GM21619 (cell line): ENCODE measurements around the gene LENG9.
"Not testable (repeated sequence)": the region's sequence is repeated elsewhere in the genome, so short reads cannot be mapped to it uniquely, and the experiment has no call there.

Source experiments
- ATAC-seq: cut with Tn5 transposase; IDR thresholded peaks from one replicate; pipeline ENCODE4 v1.9.1; 2021; ENCODE audit not compliant: unreplicated experiment

The LENG9 gene

GRCh38 chr19:54463531-54464043 lies at the start of gene LENG9:
Gene LENG9, minus strand, starts transcription at chr19:54463778. Its CDS starts 252 bp downstream, at chr19:54463526.
- peak; percentile 45 for ATAC-seq

GRCh38 chr19:54509200-54509940 lies 45.8 kb upstream of the LENG9 start:
- ATAC-seq = not testable (repeated sequence)

GRCh38 chr19:54508487-54508886 lies 44.9 kb upstream of the LENG9 start:
- not testable (repeated sequence) for ATAC-seq

- ATAC-seq = no peak
Measured at GRCh38 chr19:54507824-54508223, 44.2 kb upstream of the LENG9 start.

GRCh38 chr19:54507038-54507717 lies 43.6 kb upstream of the LENG9 start:
- ATAC-seq = not testable (repeated sequence)

- ATAC-seq = no peak
Measured at GRCh38 chr19:54506079-54506478, 42.5 kb upstream of the LENG9 start.

GRCh38 chr19:54505542-54505941 lies 42.0 kb upstream of the LENG9 start:
- not testable (repeated sequence) for ATAC-seq

GRCh38 chr19:54502518-54503048 lies 39.0 kb upstream of the LENG9 start, which contains the start of gene LAIR2:
Gene LAIR2, plus strand, starts transcription at chr19:54502831. Its CDS starts 88 bp downstream, at chr19:54502919.
- no peak for ATAC-seq

- not testable (repeated sequence) for ATAC-seq
Measured at GRCh38 chr19:54498451-54498772, 34.8 kb upstream of the LENG9 start.

GRCh38 chr19:54497747-54498450 lies 34.3 kb upstream of the LENG9 start:
- ATAC-seq = not testable (repeated sequence)

GRCh38 chr19:54495284-54495683 lies 31.7 kb upstream of the LENG9 start:
- not testable (repeated sequence) for ATAC-seq

- no peak for ATAC-seq
Measured at GRCh38 chr19:54493967-54494585, 30.5 kb upstream of the LENG9 start.

GRCh38 chr19:54493056-54493455 lies 29.5 kb upstream of the LENG9 start:
- not testable (repeated sequence) for ATAC-seq

- ATAC-seq = no peak
Measured at GRCh38 chr19:54492568-54492967, 29.0 kb upstream of the LENG9 start.

GRCh38 chr19:54489766-54490165 lies 26.2 kb upstream of the LENG9 start:
- no peak for ATAC-seq

- no peak for ATAC-seq
Measured at GRCh38 chr19:54489341-54489740, 25.8 kb upstream of the LENG9 start.

GRCh38 chr19:54485851-54486250 lies 22.3 kb upstream of the LENG9 start:
- no peak for ATAC-seq

GRCh38 chr19:54484451-54484850 lies 20.9 kb upstream of the LENG9 start:
- ATAC-seq = no peak

GRCh38 chr19:54482889-54483288 lies 19.3 kb upstream of the LENG9 start:
- no peak for ATAC-seq

- no peak for ATAC-seq
Measured at GRCh38 chr19:54481326-54481930, 17.9 kb upstream of the LENG9 start.
